HL-60/S4 treated with phorbol 12-myristate 13-acetate at 8.2 ng/mL for 4 days and 3 days (cell line): ENCODE data around the gene C15orf61.

Source experiments
- in situ Hi-C: fragments of 300-500 bp; cut with MboI; formaldehyde crosslinking; loops from 2 replicates; pipeline ENCODE4 v1.15.0; 2022; ENCODE audit warnings: low sequenced_read_pairs

The C15orf61 gene

DNA sequence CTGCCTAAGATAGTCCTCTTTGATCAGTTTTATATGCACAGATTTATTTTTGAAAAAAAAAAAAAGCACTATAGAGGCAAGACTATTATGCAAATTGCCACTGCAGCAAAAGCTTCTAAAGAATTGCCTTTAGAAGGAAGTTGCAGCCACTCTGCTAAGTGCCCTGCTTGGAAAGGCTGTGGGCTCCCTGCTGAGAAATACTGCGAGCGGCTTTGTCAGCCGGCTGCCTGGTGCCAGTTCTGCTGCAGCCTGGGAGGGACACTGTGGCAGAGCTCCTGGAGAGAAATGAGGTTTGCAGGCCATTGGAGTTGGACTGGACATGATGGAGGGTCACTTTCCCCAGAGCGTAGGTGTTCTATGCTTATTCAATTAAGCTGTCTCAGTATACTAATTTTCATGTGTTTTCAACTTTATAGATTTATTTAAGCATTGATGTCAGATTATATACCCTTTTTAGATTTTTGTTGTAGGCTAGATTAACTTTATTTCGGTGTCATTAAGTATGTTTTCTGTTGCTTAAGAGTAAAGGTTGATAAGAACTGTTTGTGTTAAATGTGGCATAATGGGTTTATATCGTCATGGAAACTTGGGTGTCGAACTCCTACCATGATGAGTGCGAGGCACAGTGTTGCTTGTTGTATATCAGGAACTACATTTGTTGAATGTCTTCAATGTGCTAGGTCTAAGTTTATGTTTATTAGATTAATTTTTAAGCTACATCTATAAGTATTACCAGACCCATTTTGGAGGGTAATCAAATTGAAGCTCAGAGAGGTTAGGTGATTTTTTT lies 28.1 kb downstream of the C15orf61 start:
- in situ Hi-C loops = no loop called here

- in situ Hi-C loops = no loop called here
These were observed 28.8 kb downstream of the C15orf61 start for GRCh38 chr15:67549736-67550135.

GRCh38 chr15:67550522-67550921 lies 29.6 kb downstream of the C15orf61 start:
- in situ Hi-C loops = no loop called here

- in situ Hi-C loops = no loop called here
These were observed 30.3 kb downstream of the C15orf61 start for GRCh38 chr15:67551207-67551743.

GRCh38 chr15:67554580-67554979 lies 33.6 kb downstream of the C15orf61 start:
- in situ Hi-C loops = no loop called here

GRCh38 chr15:67556976-67557570 lies 36.1 kb downstream of the C15orf61 start:
- in situ Hi-C loops = no loop called here

- in situ Hi-C loops = no loop called here
These were observed 37.6 kb downstream of the C15orf61 start for GRCh38 chr15:67558502-67558901.

DNA sequence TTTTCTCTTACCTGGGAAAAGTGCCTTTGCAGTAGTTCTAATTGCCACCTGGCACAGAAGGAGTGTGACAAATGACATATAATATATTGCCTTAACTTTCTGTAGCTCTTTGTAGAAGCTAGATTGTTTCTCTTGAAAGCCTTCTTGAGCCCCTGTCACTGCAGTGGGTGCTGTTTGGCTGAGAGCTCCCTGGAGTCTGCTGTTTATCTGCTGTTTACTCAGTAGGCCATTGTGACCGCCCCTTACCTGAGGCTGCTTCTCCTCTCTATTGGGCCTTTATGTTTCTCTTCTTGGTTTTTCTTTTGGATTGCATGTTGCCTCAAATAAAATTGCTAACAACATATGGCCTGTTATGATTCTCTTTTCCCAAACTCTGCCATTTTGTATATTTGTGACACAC lies 38.2 kb downstream of the C15orf61 start:
- in situ Hi-C loops = no loop called here

DNA sequence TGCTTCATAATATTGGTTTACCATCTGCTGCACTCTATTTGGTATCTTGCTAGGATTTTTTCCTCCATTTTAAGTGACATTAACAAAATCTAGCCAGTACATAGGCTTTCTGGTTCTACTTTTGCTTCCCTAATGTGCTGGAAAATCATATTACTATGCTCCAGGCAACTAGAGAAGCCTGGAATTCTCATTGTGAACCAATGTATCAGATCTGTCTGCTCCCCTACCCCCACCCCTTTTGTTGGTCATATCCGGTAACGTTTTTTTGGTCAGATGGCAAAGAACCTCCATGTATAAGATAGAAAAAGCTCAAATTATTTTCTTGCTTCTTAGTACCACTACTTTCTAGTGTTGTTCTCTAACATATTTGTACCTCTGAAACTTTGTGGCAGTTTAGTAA lies 38.6 kb downstream of the C15orf61 start:
- in situ Hi-C loops = no loop called here

DNA sequence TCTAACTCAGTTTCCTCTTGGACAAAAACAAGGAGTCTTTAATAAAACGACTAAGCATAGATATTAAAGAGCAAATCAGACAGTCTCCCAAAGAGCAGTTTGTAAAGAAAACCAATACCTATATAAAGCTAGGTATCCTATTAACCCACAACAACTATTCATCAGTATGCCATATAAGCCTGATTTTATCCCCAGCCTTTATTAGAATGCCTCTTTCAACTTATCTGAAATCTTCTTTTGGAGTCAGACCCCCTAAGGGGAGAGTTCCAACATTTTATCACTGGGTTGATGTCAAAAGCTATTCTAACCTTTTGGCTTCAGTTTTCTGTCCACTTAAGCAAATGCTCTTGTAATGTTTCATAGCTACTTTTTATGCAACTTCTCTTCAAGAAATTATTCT lies 39.4 kb downstream of the C15orf61 start:
- in situ Hi-C loops = no loop called here

- in situ Hi-C loops = no loop called here
These were observed 42.2 kb downstream of the C15orf61 start for GRCh38 chr15:67563092-67563491.

DNA sequence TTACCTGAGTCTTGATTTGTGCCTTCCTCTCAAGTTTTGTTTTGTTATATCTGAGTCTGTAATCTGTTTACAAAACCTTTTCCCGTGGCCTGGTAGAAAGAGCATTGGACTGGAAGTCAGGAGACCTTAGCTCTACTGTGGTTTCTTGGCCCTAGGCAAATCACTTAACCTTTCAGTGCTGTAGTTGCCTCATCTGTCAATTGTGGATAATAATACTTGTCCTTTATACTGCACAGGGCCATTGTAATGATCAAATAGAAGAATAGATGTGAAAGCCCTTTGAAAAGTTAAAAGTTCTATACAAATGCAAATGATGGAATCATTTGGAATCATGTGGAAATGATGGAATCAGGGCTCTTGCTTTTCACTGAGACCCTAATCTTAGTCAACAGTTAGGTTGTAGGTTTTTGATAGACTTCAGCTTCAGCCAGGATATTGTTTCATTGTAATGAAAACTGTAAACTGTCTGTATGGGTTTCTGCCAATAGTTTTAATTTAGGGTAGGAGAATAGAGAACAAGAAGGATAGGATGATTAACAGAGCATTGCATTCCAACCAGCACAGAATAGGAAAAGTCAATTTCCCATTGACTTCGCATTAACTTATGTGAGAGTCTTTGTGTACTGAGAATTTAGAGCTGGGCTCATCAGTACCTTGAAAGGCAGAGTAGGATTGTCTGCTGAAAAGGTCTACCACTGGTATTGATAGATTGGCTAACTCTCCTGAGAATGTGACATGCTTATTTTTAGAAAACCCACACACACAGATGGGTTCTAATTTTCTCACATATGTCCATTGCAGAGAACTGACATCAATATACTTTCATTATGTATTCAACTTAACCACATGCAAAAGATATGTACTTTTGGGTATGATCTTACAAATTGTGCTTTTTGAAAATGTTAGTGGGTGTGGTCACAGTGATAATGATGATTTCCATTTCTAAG lies 43.4 kb downstream of the C15orf61 start:
- in situ Hi-C loops = no loop called here

DNA sequence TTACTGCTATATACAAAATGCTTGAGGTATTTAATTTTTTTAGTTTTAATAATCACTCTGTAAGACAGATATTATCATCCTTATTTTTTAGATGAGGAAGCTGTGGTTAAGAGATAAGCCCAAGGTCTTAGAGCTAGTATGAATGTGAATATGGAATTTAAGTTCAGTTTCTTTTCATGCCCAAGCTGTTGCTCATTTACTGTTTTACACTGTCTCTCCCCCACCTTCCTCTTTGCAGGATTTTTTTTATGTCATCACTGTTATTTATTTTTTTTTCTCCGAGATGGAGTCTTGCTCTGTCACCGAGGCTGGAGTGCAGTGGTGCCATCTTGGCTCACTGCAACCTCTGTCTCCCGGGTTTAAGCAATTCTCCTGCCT lies 44.0 kb downstream of the C15orf61 start:
- in situ Hi-C loops = no loop called here

GRCh38 chr15:67569668-67570067 lies 48.7 kb downstream of the C15orf61 start:
- in situ Hi-C loops = no loop called here

GRCh38 chr15:67570875-67571647 lies 50.1 kb downstream of the C15orf61 start:
- in situ Hi-C loops = no loop called here

GRCh38 chr15:67571648-67572415 lies 50.9 kb downstream of the C15orf61 start:
- in situ Hi-C loops = no loop called here

DNA sequence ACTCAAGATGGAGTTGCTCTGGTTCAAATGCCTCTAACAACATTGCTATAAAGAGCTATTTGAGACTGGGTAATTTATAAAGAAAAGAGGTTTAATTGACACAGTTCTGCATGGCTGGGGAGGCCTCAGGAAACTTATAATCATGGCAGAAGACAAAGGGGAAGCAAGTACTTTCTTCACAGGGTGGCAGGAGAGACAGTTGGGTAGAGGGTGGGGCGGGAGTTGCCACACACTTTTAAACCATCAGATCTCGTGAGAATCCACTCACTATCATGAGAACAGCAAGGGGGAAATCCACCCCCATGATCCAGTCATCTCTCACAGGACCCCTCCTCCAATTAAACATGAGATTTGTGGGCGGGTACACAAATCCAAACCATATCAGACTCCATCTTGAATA lies 52.3 kb downstream of the C15orf61 start:
- in situ Hi-C loops = no loop called here

DNA sequence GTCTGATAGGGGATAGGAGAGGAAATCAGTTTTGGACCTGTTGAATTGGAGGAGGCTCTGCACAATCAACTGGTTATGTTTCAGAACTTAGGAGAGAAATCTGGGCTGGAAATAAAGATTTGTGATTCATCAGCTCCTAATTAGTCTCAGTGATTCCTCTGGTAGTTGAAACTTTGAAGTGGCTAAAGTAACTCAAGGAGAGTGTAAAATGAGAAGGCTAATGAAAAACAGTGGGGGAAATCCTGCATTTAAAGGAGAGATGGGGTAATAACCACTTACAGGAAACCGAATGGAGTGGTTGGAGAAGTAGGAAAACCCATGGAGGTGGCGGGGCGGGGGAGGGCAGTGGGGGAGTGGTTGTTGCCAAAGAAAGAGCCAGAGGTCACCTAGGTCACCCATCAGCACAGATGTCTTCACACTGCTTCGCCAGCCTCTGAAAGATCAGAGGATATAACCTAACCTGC lies 54.1 kb downstream of the C15orf61 start:
- in situ Hi-C loops = no loop called here

GRCh38 chr15:67578020-67578600 lies 57.2 kb downstream of the C15orf61 start:
- in situ Hi-C loops = no loop called here
